HG03558 (cell line): ENCODE results near the gene KRIT1.
A peak's percentile ranks its signal among the peaks of the same experiment; 100 is the strongest.
"Not testable (repeated sequence)": the region's sequence is repeated elsewhere in the genome, so short reads cannot be mapped to it uniquely, and the experiment has no call there.

Experiments used
- ATAC-seq: cut with Tn5 transposase; IDR thresholded peaks from one replicate; pipeline ENCODE4 v1.9.1; 2021; ENCODE audit warnings: moderate number of reproducible peaks; ENCODE audit not compliant: unreplicated experiment; ENCODE audit errors: extremely low read depth

Gene KRIT1

DNA sequence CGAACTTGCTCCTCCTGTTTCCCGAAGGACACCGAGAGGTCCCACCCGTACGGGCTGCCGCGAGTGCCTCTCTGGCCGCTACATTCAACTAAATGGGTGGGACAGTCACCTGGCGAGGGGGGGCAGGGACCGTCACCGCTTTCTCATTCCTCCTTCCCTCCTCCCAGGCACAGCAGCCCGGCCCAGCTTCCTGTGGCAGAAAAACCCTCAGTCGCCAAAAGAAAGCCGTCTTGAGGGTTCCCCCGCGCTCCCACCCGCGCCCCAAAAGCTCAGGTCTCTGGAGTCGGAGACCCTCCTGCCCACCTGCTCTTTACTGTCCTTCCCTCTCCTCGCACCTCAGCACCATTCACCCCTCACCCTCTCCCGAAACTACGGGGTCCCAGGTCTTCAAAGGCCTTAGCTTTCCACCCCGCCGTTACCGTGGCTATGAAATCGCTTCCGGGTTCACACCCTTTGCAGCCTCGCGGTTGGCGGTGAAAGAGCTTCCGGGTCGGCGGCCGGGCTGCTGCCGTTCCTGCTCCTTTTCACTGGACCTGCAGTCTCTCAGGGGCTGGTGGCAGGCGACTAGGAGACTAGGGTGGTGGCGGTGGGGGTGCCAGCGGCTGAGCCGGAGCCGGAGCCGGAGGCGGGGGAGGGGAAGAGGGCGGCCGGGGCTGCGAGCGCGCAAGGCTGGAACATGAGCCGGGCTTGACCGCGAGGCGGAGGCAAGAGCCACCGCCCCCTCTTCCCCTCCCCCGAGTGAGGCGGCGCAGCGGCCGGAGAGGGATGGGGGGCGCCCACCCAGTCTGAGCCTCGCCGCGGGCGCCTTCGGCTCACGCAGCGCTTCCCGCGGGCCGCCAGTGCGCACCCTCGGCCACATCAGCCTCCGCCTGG lies at the start of gene KRIT1, which contains the start of gene ANKIB1:
Gene KRIT1 (minus strand): TSS at position 428 of the 873 bp plus-strand sequence. CDS start 3,779 bp downstream, outside the sequence.
Gene ANKIB1 (plus strand): TSS at position 488 of the 873 bp plus-strand sequence. CDS start 49,005 bp downstream, outside the sequence.
- peak; percentile 48 for ATAC-seq

DNA sequence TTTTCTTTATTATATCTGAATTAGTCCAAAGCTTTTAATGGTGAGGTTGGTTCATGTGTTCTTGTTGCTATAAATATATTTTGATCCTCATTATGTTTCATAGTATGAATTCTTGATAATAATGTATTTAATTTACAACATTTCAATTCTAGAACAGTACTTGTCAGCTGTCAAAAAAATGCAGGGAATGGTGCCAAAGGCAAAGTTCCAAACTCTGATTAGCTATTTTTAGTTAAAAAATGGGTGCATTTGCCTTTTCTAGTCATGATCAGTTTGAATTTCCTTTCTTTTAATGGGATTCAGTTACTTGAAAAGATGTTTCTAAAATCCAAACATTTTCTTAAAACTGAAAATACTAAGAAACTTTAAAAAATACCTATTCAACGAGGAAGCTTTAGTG lies 49.7 kb upstream of the KRIT1 start:
- no peak for ATAC-seq

DNA sequence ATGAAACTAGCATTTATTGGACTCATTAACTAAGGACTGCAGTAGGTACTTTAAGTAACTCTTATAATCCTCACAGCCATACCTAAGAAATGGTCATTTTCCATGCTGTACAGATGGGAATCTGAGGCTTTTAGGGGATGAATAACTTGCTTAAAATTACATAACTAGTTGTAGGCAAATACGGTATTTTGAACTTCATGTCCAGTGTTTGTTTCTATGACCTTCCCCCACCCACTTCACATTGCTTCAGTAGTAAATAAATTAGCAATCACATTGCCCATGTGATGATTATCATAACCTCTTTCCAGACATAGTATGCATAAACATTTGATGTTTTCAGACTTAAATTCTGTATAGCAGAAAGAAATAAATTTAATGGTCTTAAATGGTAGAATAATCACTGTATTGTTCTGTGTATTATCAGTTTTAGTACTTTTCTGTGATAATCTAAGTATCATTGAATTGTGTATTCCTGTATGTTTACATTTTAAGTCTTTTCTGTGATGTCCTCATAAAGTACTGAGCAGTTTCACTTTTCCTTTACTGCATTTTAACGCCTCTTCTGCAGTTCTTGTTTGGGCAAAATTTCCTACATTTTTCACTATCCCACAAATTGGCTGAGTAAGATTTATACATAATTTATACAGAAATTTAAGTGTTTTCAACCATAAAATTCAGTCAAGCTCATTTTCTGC lies 48.3 kb upstream of the KRIT1 start:
- ATAC-seq, result no peak

DNA sequence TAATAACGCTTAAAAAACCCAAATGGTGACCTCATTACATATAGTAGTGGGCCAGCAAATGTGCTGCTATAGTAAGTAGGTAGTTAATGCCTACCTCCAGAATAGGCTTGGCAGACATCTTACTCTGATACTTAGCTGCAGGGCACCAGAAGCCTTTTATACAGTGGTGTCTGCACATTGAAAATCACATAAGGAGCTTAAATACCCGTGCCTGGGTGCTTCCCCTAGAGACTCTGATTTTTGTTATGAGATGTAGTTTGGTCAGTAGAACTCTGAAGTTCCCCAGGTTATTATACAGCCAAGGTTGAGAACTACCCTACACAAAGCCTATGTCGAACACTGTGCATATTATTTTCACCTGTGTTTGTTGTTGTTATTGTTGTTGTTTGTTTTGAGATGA lies 47.3 kb upstream of the KRIT1 start:
- no peak for ATAC-seq

DNA sequence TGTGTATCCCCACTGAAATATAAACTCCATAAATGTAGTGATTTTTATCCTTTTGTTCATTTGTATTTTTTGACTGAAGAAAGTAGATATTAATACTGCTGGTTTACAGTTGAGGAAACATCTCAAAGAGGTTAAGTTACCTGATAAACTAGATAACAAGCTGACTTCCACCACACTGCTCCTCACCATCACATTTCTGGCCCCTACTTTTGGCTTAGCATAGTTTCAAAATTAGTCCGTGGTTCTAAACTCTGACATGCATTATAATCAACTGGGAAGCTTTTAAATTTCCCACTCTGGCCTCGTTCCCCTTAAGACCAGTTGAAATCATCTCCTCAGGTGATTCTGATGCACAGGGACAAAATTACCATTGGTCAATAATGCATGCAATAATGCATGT lies 43.6 kb upstream of the KRIT1 start:
- no peak for ATAC-seq

DNA sequence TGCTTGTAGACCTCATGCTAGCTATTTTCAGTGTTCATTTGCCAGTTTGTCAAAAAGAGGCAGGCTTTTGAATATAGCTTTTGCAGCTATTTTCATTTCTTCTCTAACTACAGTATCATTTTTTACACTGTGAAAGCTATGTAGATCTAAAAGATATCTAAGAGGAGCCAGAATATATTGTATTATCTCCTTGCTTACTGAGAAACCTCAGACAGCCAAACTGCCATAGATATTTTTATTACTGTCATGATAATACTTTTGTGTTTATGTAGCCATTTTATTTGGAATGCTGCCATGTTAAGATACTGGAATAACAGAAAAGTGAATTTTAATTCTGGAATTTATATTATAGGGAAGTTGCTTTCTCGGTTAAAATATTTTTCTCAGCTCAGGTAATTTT lies 37.2 kb upstream of the KRIT1 start:
- no peak for ATAC-seq

DNA sequence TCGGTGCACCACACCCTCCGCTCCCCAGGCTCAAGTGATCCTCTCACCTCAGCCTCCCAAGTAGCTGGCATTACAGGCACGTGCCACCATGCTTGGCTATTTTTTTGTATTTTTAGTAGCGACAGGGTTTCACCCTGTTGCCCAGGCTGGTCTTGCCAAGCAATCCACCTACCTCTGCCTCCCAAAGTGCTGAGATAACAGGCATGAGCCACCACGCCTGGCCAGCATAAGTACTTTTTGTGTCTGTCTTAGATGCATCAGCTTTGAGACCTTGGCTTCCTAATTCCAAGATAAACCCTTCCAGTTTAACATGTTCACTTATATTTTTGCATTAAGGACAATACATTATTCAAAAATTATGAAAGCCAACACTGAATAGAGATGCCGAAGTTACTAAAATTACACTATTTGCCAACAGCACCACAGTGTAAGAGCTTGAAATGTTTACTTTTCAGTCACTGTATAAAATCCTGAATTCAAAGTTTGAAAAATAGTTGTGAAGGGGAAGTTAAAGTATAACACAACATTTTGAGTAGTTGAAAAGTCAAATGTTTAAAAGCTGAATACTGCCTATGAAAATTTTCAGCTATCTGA lies 36.6 kb upstream of the KRIT1 start:
- no peak for ATAC-seq

DNA sequence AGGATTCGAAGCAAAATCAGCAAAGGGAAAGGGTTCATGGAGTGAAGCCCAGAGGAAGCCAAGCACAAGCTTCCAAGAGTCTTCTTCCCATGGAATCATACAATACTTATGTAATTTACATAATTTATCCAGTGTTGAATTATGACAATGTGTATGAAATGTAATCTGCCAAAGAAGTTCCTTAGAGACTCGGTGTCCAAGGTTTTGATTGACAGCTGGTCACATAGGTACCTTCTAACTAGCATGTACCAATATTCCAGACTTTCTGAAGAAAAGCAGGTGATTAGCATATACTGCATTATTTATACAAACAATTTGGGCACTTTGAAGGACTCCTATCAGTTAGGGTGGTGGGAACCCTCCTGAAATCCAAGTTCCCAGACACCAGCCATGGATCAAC lies 35.3 kb upstream of the KRIT1 start:
- ATAC-seq, result no peak

DNA sequence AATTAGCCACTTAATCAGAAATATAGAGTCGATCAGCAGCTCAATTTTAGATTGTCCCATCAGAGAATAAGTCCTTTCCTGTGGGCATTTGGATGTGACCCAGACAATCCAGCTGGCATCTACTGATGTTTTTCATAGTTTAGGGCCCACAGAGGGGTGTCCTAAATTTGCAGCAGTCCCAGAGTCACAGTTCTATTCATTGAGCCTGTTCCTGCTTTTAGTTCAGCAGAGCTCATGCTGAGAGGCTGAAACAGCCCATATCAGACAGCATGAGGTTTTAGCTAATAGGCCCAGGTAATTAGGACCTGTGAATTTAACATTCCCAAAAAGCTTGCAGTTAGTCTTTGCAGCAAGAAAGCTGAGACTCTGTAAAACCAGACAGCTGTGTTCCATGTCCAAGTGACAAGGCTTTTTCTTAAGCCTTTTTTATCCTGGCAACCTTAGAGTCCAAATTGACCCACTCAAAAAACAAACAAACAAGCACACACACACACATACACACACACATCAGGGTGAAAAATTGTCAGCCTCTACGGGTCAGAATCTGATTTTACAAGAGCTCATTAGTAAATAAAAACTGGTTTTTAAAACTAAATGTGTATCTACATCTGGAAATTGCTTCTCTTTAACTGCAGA lies 33.8 kb upstream of the KRIT1 start:
- ATAC-seq, result no peak

DNA sequence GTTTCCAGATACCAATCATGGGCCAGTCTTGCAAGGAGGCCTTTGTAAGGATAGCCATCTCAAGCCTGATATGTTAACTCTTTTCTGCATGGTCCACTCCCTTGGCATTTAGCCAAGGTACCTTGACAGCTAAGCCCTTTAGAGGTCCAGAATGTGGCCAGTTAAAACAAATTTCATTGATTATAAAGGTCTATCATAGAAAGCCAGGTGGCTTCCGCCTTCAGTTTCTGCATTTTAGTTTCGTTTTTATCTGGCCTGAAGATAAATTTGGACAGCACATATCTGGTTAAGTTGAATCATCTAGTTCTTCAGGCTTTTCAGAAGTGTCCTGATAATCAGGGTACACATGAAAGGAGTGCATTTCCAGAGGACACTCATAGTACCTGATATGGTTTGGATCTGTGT lies 30.7 kb upstream of the KRIT1 start:
- peak; percentile 87 for ATAC-seq

DNA sequence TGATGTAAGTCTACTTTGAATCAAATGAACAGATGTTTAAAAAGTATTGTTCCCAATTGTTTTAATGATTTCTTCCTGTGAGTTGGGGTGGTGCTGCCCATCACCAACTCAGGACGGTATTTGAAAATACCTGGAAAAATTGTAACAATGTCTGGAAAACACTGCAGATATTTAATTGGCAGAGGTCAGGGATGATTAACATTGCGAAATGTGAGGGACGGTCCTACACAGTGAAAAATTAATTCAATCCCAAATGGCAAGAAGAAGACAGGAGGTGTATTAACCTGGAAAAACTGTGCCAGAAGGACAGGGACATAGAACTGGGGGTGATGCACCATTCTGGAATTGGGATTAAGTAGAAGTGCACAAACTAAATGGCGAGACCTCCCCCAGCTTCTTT lies 29.6 kb upstream of the KRIT1 start:
- no peak for ATAC-seq

DNA sequence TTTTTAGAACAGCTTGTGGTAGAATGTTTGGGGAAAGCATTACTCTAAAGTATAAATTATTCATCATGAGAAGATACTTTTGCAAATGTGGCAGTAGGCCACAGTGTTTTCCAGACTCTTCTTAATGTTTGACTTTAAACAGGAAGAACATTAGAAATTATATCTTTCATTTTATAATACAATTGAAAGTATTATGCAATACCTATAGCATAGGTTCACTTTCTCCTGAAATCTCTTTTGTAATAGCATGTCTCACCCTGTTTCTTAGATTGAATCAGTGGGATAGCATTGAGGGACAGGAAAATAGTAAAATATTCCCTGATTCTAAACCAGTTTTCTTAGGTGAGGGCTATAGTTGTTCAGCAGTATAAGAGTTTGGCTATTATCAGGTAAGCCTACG lies 23.2 kb upstream of the KRIT1 start:
- no peak for ATAC-seq

DNA sequence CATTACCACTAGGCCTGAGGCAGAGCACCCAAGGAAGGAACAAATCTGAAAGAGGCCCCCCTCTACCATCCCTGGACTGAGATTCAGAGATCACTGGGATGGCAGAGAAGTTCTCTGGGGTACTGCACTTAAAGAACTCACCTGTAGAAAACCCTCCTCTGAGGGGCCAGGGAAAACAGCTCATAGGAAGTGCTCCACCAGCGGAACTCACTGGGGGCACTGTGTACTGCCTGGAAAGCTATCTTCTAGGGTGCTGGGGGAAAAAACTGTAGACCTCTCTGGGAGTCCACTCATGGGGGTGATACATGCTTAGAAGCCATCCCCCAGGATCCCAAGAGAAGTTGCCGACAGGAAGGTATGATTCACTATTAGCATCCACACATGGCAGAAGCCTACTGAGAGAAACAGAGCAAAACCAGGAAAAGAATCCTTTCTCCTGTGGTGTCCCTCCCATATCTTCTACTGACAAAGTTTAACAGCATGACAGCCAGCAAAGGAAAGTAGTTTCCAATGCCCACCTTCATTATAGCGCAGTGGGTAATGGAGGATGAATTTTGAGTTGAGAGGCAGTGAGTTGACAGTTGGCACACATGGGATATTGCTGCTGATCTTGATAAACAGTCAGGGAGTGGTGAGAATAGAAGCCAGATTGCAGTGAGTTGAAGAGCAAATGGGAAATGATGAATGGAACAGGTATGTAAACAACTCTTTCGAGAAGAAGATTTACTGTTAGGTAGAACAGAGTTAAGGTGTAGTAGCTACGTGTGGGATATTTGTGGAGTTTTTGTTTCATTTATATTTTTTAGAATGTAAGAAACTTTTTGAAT lies 20.9 kb upstream of the KRIT1 start:
- no peak for ATAC-seq

DNA sequence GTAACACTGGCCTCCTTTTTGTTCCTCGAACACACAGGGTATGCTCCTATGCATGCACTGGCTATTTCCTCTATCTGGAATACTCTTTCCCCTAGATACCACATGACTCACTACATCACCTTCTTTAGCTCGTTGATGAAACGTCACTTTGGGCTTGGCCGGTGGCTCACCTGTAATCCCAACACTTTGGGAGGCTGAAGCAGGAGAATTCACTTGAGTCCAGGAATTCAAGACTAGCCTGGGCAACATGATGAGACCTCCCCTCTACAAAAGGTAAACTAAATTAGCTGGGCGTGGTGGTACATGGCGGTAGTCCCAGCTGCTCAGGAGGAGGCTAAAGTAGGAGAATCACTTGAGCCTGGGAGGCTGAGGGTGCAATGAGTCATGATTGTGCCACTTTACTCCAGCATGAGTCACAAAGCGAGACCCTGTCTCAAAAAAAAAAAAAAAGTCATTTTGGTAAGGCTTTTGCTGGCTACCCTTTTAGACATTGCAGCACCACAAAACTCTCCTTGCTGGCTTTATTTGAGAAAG lies 14.6 kb upstream of the KRIT1 start:
- ATAC-seq, result no peak

DNA sequence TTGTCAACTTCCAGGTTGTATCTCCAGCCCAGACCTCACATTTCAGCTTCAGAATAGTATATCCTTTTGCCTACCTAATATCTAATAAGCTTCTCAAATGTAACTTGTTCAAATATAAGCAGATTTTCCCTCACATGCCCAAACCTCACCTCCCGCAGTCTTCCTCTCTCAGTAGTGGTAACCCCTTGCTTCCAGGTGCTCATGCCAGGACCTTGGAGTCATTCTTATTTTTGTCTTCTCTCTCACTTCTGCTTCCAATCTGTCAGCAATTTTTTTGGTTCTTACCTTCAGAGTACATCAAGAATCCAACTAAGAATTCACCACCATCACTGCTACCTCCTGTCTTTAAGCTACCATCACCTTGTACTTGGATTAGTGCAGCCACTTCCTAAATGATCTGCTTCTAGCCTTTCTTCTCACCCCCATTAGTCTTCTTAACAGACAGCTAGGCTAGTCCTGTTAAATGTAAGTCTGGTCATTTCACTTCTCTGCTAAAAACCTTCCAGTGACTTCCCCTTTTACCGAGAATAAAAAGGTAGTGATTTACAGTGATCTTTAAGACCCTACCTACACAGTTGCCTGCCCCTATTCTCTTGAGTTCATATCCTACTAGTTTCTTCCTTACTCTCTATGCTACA lies 14.0 kb upstream of the KRIT1 start:
- ATAC-seq, result no peak

DNA sequence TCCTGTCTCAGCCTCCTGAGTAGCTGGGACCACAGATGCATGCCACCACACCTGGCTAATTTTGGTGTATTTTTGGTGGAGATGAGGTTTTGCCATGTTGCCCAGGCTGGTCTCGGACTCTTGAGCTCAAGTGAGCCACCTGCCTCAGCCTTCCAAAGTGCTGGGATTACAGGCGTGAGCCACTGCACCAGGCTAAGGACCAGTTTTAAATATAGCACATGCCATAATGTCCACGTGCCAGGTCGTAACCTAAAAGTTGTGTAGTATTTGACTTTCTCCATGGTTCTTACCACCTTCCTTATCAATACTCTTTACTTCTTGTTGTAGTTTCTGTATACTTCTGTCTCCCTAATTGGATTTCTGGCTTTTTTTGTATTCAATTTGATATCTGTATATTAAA lies 13.3 kb upstream of the KRIT1 start:
- ATAC-seq, result no peak

DNA sequence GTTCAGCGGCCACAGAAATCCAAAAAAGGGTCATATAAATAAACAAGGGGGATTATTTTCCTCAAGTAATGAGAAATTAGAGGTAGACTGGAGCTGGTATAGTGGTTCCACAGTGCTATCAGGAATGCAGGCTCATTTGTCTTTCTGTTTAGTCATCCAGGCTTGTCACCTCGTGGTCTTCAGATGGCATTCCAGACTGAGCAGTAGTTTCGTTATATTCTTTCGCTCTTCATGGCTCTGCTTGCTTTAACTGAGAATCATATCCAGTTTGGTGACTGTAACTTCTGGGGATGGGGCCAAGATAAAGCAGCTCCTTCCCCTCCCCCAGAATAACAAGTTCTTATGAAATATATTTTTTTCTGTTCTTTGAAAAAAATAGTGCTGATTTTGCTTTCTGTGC lies 9.6 kb upstream of the KRIT1 start:
- no peak for ATAC-seq

DNA sequence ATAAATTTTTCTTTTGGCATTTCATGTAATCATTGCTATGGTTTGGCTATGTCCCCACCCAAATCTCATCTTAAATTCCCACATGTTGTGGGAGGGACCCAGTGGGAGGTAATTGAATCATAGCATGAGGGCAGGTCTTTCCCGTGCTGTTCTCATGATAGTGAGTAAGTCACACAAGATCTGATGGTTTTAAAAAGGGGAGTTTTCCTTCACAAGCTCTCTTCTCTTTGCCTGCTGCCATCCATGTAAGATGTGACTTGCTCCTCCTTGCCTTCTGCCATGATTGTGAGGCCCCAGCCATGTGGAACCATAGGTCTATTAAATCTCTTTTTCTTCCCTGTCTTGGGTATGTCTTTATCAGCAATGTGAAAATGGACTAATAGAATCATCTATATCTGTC lies 9.1 kb upstream of the KRIT1 start:
- ATAC-seq, result not testable (repeated sequence)

DNA sequence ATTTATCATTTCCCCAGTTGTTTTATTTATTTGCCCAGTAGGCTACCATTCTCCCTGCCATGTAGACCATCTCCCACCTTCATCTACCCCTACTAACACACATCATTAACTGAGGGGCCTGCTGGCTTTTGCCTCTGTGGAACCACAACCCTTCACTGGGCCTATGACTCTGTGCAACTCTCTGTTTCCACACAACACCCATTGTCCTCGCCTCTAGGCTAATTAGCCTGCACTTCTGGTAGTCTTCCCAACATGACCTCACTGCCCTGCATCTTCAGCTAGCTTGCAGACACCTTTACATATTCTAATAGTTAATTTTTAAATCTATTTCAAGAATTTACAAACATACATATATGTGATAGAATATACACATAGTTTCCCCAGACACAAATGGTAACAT lies 7.5 kb upstream of the KRIT1 start:
- no peak for ATAC-seq
